ENCODE measurements around the gene MALRD1. TPM values are rescaled to one million over a fixed set of nuclear protein-coding genes. Genes with fewer than 3 reads are reported as not detected.

The MALRD1 gene
- total RNA-seq, 1 donor from 2014 or later: 0.11 TPM

DNA sequence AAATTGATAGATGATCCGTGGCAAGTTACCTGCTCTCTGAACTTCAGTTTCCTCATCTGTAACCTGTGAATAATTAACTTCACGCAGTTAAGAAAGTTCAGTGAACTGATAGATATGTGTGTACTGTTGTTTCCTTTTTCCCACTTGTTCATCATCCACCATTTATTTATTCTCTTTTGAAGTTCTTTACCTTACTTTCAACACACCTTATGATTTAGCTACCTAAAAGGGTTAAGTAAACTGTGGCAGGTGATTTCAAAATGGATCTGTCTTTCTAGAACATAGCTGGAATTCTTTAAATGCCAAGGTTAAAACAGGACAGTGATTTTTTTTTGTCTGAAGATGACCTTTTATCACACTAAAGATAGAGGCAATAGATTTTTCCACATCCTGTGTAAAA lies 27.4 kb upstream of the MALRD1 start:
- H3K4me1 Mint-ChIP-seq: no peaks in the 10 kb centered on the region
- Histone ChIP-seq H3K9ac (no peak overlapping the region), H4K20me1 (ENCODE audit: low read depth) (no peaks in the 10 kb centered on the region), H3K27ac (no peak overlapping the region), H3K79me2 (ENCODE audit: low read depth) (no peaks in the 10 kb centered on the region), H2AFZ (replicated peaks) (no peak overlapping the region), H3K4me2 (no peak overlapping the region), H3K4me1 (peaks cover 23% of the 10 kb centered on the region), H3K27me3 (no peaks in the 10 kb centered on the region), H3K4me3 (no peak overlapping the region), H3F3A (ENCODE audit: low read depth) (peaks cover 5% of the 10 kb centered on the region), H3K36me3 (no peaks in the 10 kb centered on the region), H3K9me3 (ENCODE audit: low read depth) (no peaks in the 10 kb centered on the region)
- H3K27me3 Mint-ChIP-seq (ENCODE audit: insufficient read depth, low read depth): no peaks in the 10 kb centered on the region
- H3K4me3 Mint-ChIP-seq: no peak overlapping the region
- DNase-seq (ENCODE audit: low spot score): no peak
- no peaks in the 10 kb centered on the region for H3K36me3 Mint-ChIP-seq
- no peak overlapping the region for H3K27ac Mint-ChIP-seq
- TF ChIP-seq EZH2phosphoT487 (IDR thresholded peaks at IDR 0.05): no peak
- TF ChIP-seq, protein P1, sequence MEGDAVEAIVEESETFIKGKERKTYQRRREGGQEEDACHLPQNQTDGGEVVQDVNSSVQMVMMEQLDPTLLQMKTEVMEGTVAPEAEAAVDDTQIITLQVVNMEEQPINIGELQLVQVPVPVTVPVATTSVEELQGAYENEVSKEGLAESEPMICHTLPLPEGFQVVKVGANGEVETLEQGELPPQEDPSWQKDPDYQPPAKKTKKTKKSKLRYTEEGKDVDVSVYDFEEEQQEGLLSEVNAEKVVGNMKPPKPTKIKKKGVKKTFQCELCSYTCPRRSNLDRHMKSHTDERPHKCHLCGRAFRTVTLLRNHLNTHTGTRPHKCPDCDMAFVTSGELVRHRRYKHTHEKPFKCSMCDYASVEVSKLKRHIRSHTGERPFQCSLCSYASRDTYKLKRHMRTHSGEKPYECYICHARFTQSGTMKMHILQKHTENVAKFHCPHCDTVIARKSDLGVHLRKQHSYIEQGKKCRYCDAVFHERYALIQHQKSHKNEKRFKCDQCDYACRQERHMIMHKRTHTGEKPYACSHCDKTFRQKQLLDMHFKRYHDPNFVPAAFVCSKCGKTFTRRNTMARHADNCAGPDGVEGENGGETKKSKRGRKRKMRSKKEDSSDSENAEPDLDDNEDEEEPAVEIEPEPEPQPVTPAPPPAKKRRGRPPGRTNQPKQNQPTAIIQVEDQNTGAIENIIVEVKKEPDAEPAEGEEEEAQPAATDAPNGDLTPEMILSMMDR (IDR thresholded peaks at IDR 0.05): no peak
- H3K9me3 Mint-ChIP-seq: peaks cover 3% of the 10 kb centered on the region

DNA sequence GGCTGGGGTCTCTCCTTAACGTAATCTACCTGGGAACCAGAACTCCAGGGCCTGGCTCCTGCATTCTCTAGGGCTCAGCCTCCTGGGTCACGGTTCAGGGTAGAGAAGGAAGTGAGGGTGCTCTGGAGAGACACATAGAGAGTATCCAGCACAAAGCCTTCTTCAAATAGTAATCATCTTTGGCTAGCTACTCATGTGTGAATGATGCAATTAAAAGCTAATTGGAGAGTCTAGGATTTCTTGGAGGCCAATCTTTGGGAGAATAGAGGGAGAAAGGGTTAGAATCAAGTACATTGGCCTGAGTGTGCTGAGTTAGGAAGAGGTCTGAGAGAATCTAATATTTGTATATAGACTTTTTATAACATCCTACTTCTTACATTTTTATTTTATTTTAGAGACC lies 24.0 kb upstream of the MALRD1 start:
- H3K4me1 Mint-ChIP-seq: no peaks in the 10 kb centered on the region
- no peaks in the 10 kb centered on the region for H4K20me1 ChIP-seq (ENCODE audit: low read depth)
- no peak overlapping the region for H3K27ac ChIP-seq
- TF ChIP-seq, protein P1 (IDR thresholded peaks at IDR 0.05): no peak
- TF ChIP-seq EZH2phosphoT487 (IDR thresholded peaks at IDR 0.05) (no peak), EZH2 (IDR thresholded peaks at IDR 0.05) (no peak)
- H3K9me3 Mint-ChIP-seq: peaks cover 2% of the 10 kb centered on the region
- H3K9me3 ChIP-seq (ENCODE audit: low read depth): no peaks in the 10 kb centered on the region
- no peak overlapping the region for H2AFZ ChIP-seq (replicated peaks)
- H3K79me2 ChIP-seq (ENCODE audit: low read depth): no peaks in the 10 kb centered on the region
- no peak overlapping the region for H3K9ac ChIP-seq
- no peaks in the 10 kb centered on the region for H3K36me3 ChIP-seq
- no peak overlapping the region for H3K4me2 ChIP-seq
- no peaks in the 10 kb centered on the region for H3K27me3 ChIP-seq
- no peaks in the 10 kb centered on the region for H3K36me3 Mint-ChIP-seq
- DNase-seq (ENCODE audit: low spot score): peak; percentile 31
- peaks cover 23% of the 10 kb centered on the region for H3K4me1 ChIP-seq
- no peak overlapping the region for H3K27ac Mint-ChIP-seq
- H3K4me3 Mint-ChIP-seq: no peak overlapping the region
- H3F3A ChIP-seq (ENCODE audit: low read depth): peaks cover 5% of the 10 kb centered on the region
- H3K27me3 Mint-ChIP-seq (ENCODE audit: insufficient read depth, low read depth): no peaks in the 10 kb centered on the region
- no peak overlapping the region for H3K4me3 ChIP-seq

DNA sequence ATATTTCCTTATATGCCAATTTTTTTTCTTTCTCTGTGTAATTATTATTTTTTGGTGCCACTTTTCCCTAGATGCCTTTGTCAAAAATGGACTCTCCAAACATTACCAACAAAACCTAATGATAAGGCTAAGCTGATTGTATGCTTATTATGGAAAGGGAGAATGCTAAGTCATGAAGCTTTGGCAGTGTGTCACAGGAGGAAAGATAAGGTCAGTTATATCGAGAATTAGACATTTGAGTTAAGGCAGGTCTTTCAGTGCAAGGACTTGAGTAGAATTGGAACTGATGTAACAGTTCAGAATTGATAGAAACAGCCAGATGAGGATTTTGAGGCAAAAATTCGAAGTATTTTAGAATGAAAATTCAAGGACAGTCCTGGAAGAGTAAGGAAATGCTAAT lies 16.8 kb upstream of the MALRD1 start:
- Histone ChIP-seq H3K27me3 (no peaks in the 10 kb centered on the region), H3K4me1 (no peaks in the 10 kb centered on the region), H2AFZ (replicated peaks) (no peak overlapping the region), H3K36me3 (no peaks in the 10 kb centered on the region), H3K27ac (no peak overlapping the region), H3K79me2 (ENCODE audit: low read depth) (no peaks in the 10 kb centered on the region), H3K9ac (no peak overlapping the region), H4K20me1 (ENCODE audit: low read depth) (no peaks in the 10 kb centered on the region), H3K4me3 (no peak overlapping the region), H3K9me3 (ENCODE audit: low read depth) (no peaks in the 10 kb centered on the region), H3K4me2 (no peak overlapping the region), H3F3A (ENCODE audit: low read depth) (no peaks in the 10 kb centered on the region)
- Mint-ChIP-seq H3K4me1 (no peaks in the 10 kb centered on the region), H3K27me3 (ENCODE audit: insufficient read depth, low read depth) (peaks cover 2% of the 10 kb centered on the region), H3K4me3 (no peak overlapping the region), H3K9me3 (peaks cover 2% of the 10 kb centered on the region), H3K27ac (no peak overlapping the region), H3K36me3 (no peaks in the 10 kb centered on the region)
- TF ChIP-seq EZH2 (IDR thresholded peaks at IDR 0.05) (no peak), EZH2phosphoT487 (IDR thresholded peaks at IDR 0.05) (no peak)
- TF ChIP-seq, protein P1 (IDR thresholded peaks at IDR 0.05): no peak
- DNase-seq (ENCODE audit: low spot score): no peak

Data from neural progenitor cell (in vitro differentiated cells).